Inflammatory macrophage treated with lipopolysaccharide for 1 hour (primary cell): Measurements from ENCODE around the gene PEX16.
"Not testable (repeated sequence)": the region's sequence is repeated elsewhere in the genome, so short reads cannot be mapped to it uniquely, and the experiment has no call there.

Experiments
- DNase-seq, 2 donors: peaks; one replicate each; pipeline ENCODE4 v3.0.0-alpha.2; 2020 to 2022

The PEX16 gene

DNA sequence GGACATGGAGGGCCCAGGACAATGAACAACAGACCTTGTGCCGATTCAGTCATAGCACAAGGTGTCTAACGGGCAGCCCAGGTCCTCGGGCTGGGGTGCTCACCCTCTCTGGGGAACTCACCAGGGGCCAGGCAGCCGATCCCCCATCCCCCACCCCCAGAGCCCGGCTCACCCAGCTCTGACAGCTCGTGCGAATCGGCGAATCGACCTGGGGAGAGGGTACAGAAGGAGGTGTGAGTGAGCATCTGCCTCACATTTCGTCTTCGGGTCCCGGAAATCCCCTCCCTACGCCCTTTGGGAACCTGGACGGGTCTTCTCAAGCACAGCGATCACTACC lies 423 bp downstream of the PEX16 start:
- DNase-seq, result no peak

DNA sequence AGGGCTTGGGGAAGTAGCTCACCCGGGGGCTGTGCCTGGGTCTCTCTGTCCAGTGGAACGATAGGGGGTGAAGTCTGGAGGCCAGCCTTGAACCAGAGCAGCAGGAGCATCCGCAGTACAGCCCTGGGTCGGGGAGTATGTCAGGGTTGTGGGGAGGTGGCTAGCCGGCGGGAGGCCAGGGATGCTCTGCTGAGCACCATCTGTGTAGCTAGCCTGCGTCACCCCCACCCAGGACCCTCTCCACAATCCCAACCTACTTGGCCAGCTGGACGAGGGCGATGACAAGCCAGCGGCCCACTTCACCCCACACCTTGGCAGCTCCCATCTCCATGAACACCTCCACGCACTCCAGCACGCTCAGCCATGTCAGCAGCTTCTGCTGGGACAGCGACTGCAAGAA lies 2.2 kb downstream of the PEX16 start:
- no peak for DNase-seq

DNA sequence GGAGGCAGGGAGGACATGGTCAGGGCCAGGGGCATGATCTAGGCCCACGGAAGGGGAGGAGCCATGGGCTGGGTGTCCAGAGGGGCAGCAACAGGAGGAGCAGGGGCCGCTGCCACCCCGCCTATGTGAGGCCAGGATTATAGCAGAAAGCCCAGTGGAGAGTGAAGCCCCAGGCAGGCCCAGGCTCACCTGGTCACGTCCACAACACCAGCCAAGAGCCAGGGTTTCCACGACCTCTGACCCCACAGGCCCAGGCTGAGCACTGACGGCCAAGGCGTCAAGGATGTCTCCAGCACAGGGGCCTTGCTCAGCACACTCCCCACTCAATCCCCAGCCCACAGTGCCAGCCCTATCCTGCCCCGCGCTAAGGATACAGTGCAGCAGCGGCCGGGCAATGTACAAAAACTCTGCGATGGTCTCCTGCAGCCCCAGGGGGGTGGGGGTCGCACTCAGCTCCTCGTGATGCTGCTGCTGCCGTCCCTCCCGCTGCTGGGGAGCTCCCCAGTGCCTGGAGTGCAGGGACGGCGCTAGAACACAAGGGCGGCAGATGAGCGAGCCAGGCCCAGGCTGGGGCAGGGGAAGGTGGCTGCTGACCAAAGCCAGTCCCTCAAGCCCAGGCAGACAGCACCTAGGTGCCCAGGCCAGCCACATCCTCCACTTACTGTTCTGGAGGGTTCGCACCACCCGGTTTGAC lies 3.6 kb downstream of the PEX16 start:
- DNase-seq, result no peak

DNA sequence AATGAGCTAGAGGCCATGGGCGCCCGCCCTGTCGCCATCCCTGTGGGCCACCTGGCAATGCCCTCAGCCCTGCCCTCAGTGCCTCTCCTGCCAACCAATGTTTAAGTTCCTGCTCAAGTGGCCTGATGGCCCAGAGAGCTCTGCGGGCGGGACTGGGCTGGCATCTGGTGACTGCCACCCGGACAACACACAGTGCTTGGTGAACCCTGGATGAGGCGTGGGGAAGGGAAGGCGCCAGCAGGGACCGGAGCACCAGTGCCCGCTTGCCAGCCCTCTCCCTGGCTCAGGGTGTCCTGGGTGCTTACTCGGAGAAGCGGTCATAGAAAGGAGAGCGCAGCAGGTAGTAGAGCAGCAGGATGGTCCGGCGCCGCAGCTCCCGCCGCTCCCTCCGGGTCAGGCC lies 4.2 kb downstream of the PEX16 start:
- DNase-seq, result no peak

DNA sequence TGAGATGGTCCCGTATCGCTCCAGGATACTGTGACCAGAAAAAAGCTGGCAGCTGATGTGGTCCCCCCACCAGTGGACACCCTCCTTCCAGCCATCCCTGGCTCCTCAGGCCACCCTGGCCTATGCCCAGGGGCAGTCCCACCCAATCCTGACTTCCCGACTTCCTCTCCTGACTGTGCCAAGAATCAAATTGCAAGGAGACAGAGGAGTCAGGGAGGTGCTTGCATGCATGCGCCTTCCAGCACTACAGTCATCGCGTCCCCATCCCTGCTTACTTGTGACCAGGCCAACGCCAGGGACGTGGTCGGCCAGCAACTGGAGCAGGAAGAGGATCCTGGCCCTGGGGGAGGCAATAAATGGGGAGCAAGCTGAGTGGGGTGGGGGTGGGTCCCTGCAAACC lies 7.1 kb downstream of the PEX16 start:
- DNase-seq, result no peak

DNA sequence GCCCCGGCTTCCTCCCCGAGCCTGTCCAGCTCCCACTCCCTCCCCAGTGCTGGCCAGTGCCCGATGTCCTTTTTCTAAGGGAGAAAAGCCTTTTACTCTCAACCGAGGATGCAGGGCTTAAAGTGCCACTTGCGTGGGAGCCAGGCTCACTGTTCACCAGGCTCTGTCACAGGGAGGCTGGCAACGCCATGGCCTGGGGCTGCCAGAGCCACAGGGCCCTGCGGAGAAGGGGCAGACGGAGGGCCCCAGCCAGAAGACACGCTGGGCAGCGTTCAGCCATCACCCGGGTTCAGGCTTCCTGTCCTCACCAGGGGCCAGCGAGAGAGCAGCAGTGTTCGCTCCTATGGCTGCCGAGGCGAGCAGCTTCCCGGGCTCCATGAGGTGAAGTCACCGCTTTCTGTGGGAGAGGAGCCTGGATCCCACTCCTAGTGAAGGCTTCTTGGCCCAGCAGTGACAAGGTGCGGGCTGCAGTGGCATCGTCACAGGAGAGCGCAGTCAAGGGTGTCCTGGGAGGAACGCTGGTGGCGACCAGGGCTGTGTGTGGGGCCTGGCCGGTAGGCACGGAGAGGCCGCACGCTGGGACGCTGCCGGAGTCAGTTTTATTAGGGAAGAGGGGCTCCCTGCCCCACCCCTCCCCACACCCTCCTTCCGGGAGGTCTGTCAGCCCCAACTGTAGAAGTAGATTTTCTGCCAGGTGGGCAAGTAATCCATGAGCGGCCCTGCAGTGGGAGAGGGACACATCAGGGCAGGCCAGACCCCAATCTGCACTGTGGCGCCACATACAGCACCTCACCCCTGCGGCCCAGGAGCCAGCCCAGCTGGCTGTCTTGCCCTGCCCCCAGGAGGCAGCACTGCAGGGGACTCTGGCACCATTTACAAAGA lies 7.8 kb downstream of the PEX16 start:
- DNase-seq, result no peak

DNA sequence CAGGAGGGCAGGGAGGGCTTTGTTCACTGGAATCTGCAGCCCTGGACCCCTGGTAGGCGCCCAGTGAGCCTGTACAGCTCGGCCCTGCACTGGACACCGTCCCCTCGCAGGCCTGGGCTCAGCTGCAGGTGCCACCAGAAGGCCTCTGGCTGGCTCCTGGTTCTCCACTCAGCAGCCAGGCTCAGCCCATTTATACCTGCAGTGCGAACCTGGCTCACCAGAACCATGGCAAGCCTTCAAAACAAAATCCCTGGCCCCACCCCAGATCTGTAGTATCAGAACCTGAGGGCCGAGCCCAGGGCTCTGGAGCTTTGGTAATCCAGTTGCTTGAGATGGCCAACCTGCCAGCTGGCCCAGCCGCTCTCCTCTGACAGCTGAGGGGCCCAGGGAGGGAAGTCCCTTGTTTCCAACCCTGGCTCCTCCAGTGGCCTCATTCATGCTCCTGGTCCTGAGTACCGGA lies 9.7 kb downstream of the PEX16 start:
- DNase-seq, result no peak

DNA sequence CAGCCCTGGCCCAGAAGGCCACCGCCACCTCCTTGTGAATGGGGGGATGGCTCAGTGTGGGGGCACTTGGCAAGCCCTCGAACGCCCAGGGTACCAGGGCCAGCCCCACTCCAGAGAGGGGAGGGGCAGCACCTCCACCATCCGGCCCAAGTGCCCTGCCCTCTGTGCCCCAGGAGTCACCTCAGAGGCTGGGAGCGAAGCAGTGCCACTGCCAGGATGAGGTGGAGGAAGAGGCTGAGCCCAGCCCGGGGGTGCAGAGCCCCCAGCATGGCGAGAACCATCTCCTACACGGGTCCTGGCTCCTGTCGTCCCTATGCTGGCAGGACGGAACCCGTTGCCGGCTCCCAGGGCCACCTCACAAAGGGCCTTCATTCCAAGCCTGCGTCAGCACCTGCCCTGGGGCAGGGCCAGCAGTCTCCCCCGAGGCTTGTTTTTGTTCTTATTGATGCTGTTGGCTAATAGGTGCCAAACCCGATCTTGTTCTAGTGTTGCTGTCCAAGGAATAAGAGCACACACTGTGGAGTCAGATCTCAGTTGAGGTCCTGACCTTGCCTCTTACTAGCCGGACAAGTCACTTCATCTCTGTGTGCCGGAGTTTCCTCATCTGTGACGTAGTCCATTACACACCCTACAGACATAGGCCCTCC lies 10.6 kb downstream of the PEX16 start, which contains the start of gene FREY1:
FREY1 (minus strand) TSS at position 307 of the 647 bp plus-strand sequence; CDS start at position 281, 26 bp downstream.
- DNase-seq, result no peak

DNA sequence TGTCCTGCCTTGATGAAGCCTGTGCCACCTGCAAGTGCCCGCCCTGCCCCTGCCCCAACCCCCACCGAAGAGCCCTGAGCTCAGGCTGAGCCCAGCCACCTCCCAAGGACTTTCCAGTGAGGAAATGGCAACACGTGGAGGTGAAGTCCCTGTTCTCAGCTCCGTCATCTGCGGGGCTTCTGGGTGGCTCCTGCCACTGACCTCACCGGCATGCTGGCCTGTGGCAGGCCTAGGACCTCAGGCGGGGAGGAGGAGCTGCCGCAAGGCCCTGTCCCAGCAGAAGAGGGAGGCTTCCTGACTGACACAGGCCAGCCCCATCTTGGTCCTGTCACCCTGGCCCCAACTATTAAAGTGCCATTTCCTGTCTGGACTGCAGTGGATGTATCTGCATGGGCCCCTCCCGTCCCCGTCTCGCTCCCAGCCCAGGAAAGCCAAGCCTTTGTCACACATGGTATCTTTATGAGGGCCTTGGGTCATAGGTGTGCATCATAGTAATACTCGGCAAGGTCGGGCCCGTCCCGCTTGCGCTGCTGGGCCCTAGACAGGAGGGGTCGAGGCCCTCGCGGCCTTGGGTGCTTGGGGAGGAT lies 11.5 kb downstream of the PEX16 start:
- DNase-seq, result peak; percentile 57 to 80

DNA sequence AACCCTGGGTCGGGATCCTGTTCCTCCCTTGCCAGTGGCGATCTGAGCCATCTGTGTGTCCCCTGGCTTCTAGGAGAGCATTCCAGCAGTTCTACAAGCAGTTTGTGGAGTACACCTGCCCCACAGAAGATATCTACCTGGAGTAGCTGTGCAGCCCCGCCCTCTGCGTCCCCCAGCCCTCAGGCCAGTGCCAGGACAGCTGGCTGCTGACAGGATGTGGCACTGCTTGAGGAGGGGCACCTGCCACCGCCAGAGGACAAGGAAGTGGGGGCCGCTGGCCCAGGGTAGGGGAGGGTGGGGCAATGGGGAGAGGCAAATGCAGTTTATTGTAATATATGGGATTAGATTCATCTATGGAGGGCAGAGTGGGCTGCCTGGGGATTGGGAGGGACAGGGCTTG lies 12.1 kb downstream of the PEX16 start:
- not testable (repeated sequence) for DNase-seq

- DNase-seq, result no peak
Measured at GRCh38 chr11:45905095-45905494, 12.6 kb downstream of the PEX16 start.

GRCh38 chr11:45904309-45904915 lies 13.3 kb downstream of the PEX16 start:
- DNase-seq, result no peak

GRCh38 chr11:45902452-45903380 lies 15.0 kb downstream of the PEX16 start:
- no peak for DNase-seq

GRCh38 chr11:45901626-45902025 lies 16.1 kb downstream of the PEX16 start:
- DNase-seq, result no peak

DNA sequence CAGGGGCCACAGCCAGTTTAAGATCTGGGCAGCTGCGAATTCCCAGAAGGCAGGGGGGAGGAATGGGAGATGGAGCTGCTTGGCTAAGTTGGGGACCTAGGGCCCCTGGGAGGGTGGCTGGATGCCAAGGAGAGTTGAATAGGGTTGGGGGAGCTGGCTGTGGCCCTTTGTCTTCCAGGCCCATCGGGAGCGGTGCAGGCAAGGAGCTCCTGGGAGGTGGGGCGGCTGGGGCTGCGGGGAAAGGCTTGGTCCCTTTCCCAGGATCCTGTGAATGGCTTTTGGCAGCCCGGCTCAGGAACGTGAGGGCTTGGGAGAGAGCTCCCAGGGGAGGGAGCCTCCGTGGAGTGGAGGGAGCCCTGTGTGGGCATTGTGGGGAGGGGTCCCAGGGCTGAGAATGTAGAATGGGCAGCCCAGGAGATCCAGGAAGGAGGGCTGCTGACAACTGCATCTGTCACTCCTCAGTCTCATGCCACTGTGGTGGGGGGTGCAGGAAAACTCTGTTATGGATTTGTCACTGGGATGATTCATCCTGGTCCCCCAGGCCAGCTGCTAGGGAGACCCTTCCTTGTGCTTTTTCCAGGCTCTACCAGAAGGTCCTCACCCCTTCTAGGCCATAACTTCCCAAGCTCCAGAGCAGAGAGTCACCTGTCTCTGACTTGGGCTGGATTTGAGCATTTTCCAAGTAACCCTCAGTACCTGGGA lies 16.6 kb downstream of the PEX16 start:
- DNase-seq, result no peak

DNA sequence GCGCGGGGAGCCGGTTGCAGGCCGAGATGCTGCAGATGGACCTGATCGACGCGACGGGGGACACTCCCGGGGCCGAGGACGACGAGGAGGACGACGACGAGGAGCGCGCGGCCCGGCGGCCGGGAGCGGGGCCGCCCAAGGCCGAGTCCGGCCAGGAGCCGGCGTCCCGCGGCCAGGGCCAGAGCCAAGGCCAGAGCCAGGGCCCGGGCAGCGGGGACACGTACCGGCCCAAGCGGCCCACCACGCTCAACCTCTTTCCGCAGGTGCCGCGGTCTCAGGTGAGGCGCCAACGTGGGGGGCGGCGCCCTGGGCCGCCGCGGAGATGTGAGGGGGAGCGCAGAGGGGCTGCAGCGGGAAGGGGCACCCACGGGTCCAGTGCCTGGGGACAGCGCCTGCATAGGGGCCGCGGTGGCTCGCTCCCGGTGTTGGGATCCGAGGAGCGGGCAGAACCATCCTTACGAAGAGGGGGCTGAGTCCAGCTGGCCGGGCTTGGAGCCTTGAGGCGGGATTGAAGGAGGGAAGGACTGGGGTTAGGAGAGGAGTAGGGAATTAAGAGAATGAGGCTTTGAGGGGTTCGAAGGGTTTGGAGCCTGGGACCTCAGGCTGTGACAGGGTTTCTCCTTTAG lies 17.4 kb downstream of the PEX16 start:
- DNase-seq, result not testable (repeated sequence)

DNA sequence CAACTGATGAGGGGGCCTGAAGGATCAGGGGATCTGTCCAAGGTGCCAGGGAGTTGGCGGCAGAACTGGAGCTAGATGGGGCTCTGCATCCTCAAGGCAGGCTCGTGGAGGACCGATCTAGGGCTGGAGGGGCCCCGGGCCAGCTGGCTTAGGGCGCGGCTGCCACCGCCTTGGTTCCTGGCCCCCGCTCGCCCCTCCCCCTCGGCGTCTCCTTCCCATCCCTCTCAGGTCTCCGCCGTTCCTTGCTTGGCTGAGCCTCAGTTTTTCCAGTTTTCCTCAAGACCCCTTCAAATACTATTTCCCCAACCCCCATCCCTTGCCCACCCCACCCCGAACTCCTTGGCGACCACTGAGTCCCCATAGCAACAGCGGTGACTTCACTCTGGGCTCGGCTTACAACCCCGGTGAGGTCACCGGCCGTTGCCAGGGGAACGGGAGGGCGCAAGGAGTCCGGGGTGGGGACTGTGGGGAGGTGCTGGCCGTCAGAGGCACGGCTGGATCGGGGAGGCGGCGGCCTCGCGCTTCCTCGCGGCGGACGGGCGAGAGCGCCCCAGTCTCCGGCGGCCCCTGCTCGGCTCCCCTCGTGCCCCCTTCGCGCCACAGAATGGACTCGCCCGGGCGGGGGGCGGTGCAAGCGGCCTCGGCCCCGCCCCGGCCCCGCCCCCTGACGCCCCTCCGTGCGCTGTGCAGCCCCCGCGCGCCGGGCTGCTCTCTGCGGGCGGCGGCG lies 18.1 kb downstream of the PEX16 start:
- DNase-seq, result peak; percentile 47 to 56

DNA sequence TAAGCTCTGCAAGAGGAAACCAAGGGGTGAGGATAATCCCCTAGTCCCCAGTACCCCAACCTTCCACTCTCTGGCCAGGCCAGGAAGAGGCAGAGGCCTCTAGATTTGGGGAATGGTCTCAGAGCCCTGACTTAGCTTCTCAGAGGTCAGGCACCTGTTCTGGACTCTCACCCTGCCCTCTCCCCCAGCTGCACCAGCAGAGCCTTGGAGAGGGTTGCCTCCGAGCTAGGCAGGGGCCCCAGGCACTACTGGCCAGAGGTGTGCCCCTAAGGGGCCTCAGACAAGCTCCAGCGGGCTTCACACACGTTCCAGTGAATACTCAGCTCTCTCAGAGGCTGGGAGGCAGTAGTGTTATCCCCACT lies 18.6 kb downstream of the PEX16 start:
- DNase-seq, result no peak

DNA sequence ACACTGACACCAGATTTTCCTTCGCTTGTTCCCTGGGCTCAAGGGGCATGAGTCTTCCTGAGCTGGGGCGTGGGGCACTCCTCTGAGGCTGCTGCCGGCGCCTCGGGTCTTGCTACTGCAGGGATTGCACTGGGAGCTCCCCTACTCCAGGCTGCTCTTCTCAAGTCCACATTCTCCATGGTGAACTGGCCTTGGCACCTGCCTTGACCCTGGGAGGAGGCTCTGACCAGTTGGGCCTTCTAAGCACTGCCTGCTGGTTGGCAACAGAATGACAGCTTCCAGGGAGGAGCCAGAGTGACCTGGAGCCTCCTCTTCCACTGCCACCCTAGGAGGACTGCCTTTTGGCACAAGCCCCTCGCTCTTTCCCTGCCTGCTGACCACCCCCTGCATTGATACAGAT lies 20.1 kb downstream of the PEX16 start:
- no peak for DNase-seq

DNA sequence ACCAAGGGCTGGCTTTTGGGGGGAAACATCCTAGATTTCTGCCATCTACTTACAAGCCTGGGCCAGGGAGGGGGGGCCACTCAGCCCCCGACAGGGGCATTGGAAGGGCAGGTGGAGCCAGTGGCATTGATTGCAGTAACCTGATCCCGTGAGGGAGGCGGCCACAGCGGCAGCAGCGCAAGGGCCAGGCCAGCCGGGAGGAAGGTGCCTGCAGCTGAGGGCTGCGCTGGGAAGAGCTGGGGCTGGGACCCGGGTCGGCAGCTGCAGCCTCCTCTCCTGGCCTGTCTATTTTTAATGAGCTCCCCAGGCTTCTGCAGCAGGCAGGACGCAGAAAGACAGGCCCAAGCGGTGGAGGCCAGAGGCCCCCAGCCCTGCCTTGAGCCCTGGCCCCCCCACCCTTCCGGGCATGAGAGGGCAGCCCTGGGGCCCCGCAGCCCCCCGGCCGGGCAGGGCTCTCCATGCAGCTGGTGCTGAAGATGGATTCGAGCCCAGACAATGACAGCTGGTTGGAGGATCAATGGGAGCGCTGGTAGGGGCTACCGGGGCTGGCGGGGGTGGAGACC lies 21.2 kb downstream of the PEX16 start:
- no peak for DNase-seq
